ENCODE measurements around the gene WIPF3. TPM values are rescaled to one million over a fixed set of nuclear protein-coding genes. Genes with fewer than 3 reads are reported as not detected.

Gene WIPF3
- total RNA-seq, 2 experiments from 2014 or later: not detected

- Histone ChIP-seq H3K9me3 (ENCODE audit: control insufficient read depth in 1 of 2, insufficient read depth in 1 of 2, low read length in 2 of 2) (no peaks in the 10 kb centered on the region), H3K36me3 (ENCODE audit: insufficient read depth, low read length) (no peaks in the 10 kb centered on the region), H3K4me3 (ENCODE audit: low read length) (no peak overlapping the region), H3K27ac (ENCODE audit: low read depth in 1 of 2, low read length in 2 of 2) (no peak overlapping the region), H3K4me1 (ENCODE audit: insufficient read depth, low read length) (no peaks in the 10 kb centered on the region), H3K27me3 (ENCODE audit: control insufficient read depth in 1 of 2, insufficient read depth in 2 of 2, low read length in 2 of 2) (peaks cover 4 to 12% of the 10 kb centered on the region in 2 experiments)
- ATAC-seq (ENCODE audit: poor library complexity): no peak
- no peak for DNase-seq
- peaks cover 21% of the 10 kb centered on the region for H3K27me3 Mint-ChIP-seq
- CTCF ChIA-PET: no interaction called here
- TF ChIP-seq CTCF (IDR thresholded peaks at IDR 0.05): no peak
- no peak overlapping the region for H3K27ac Mint-ChIP-seq
- intact Hi-C loops (cut with DNase I, micrococcal nuclease): no loop called here
- no peak overlapping the region for H3K4me3 Mint-ChIP-seq
- H3K36me3 Mint-ChIP-seq (ENCODE audit: low read depth): no peaks in the 10 kb centered on the region
- POLR2A ChIA-PET: no interaction called here
- no peaks in the 10 kb centered on the region for H3K9me3 Mint-ChIP-seq
- H3K4me1 Mint-ChIP-seq (ENCODE audit: low read depth): no peaks in the 10 kb centered on the region
Measured at GRCh38 chr7:29797112-29797944, 9.0 kb upstream of the WIPF3 start.

DNA sequence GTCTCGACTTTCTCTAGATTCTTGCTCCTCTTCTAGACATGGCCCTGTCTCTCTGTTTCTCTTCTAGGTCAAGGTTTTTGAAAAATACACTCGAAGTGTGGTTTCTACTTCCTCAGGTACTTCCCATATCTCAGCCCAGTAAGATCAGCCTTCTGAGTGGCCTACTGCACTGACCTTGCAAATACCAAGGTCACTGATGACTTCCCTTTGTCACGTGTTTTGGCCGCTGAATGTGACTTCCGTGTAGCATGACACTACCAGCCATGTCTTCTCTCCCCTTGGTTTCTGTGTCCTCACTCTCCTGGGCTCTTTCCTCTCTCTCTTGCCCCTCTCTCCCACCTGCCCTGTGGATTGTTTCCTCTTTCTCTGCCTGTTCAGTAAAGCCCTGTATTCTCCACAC, 7.9 kb upstream of the WIPF3 start:
- no peak for ATAC-seq (ENCODE audit: poor library complexity)
- CTCF ChIA-PET: no interaction called here

DNA sequence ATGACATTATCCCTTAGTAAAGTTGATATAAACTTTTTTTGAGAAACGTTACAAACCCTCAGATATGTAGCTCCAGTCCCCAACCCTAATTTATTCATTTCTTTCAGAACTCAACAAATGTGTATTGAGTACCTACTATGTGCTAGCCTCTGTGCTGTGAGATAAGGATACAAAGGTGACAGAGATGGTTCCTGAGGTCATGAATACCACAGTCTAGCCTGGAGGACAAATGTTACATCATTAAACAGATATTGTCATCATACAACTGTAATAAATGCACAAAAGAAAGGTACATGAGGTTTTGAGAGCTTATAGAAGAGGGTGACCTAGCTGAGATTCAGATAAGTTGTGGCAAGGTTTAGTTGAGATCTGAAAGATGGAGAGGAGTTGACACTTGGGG, 4.4 kb upstream of the WIPF3 start:
- Histone ChIP-seq H3K36me3 (ENCODE audit: insufficient read depth, low read length) (no peaks in the 10 kb centered on the region), H3K27me3 (ENCODE audit: control insufficient read depth in 1 of 2, insufficient read depth in 2 of 2, low read length in 2 of 2) (peaks cover 21 to 43% of the 10 kb centered on the region in 2 experiments), H3K9me3 (ENCODE audit: control insufficient read depth in 1 of 2, insufficient read depth in 1 of 2, low read length in 2 of 2) (peaks cover 0 to 10% of the 10 kb centered on the region in 2 experiments), H3K27ac (ENCODE audit: low read depth in 1 of 2, low read length in 2 of 2) (no peak overlapping the region), H3K4me3 (ENCODE audit: low read length) (no peak overlapping the region), H3K4me1 (ENCODE audit: insufficient read depth, low read length) (peaks cover 1% of the 10 kb centered on the region)
- DNase-seq (no peak), ATAC-seq (ENCODE audit: poor library complexity) (no peak)
- Mint-ChIP-seq H3K27ac (no peak overlapping the region), H3K27me3 (peaks cover 57% of the 10 kb centered on the region), H3K4me3 (no peak overlapping the region), H3K36me3 (ENCODE audit: low read depth) (no peaks in the 10 kb centered on the region), H3K9me3 (no peaks in the 10 kb centered on the region), H3K4me1 (ENCODE audit: low read depth) (no peaks in the 10 kb centered on the region)
- no peak for TF ChIP-seq CTCF (IDR thresholded peaks at IDR 0.05)
- intact Hi-C loops (cut with DNase I, micrococcal nuclease): no loop called here
- ChIA-PET CTCF (no interaction called here), POLR2A (no interaction called here)

More for the DNA sequence above, 7.9 kb upstream of the WIPF3 start:
- peaks cover 4 to 15% of the 10 kb centered on the region in 2 experiments for H3K27me3 ChIP-seq (ENCODE audit: control insufficient read depth in 1 of 2, insufficient read depth in 2 of 2, low read length in 2 of 2)
- H3K4me1 Mint-ChIP-seq (ENCODE audit: low read depth): no peaks in the 10 kb centered on the region
- no peaks in the 10 kb centered on the region for H3K36me3 ChIP-seq (ENCODE audit: insufficient read depth, low read length)
- H3K27me3 Mint-ChIP-seq: peaks cover 32% of the 10 kb centered on the region
- no peaks in the 10 kb centered on the region for H3K9me3 ChIP-seq (ENCODE audit: control insufficient read depth in 1 of 2, insufficient read depth in 1 of 2, low read length in 2 of 2)
- POLR2A ChIA-PET: no interaction called here
- no peaks in the 10 kb centered on the region for H3K9me3 Mint-ChIP-seq
- no peak overlapping the region for H3K4me3 ChIP-seq (ENCODE audit: low read length)
- no peak for TF ChIP-seq CTCF (IDR thresholded peaks at IDR 0.05)
- no peak overlapping the region for H3K4me3 Mint-ChIP-seq
- no peak overlapping the region for H3K27ac ChIP-seq (ENCODE audit: low read depth in 1 of 2, low read length in 2 of 2)
- intact Hi-C loops (cut with DNase I, micrococcal nuclease): no loop called here
- no peak overlapping the region for H3K27ac Mint-ChIP-seq
- H3K36me3 Mint-ChIP-seq (ENCODE audit: low read depth): no peaks in the 10 kb centered on the region
- H3K4me1 ChIP-seq (ENCODE audit: insufficient read depth, low read length): no peaks in the 10 kb centered on the region
- no peak for DNase-seq

All from CD4-positive, alpha-beta T cell (primary cell).